CD4-positive, alpha-beta T cell treated with Interleukin-17A for 1 hour (primary cell): ENCODE measurements around the gene DUSP28.

Experiments
- DNase-seq: peaks from one replicate; pipeline ENCODE4 v3.0.0-alpha.2; 2020

DUSP28 gene

GRCh38 chr2:240573516-240574385 lies 13.6 kb downstream of the DUSP28 start:
- no peak for DNase-seq

DNA sequence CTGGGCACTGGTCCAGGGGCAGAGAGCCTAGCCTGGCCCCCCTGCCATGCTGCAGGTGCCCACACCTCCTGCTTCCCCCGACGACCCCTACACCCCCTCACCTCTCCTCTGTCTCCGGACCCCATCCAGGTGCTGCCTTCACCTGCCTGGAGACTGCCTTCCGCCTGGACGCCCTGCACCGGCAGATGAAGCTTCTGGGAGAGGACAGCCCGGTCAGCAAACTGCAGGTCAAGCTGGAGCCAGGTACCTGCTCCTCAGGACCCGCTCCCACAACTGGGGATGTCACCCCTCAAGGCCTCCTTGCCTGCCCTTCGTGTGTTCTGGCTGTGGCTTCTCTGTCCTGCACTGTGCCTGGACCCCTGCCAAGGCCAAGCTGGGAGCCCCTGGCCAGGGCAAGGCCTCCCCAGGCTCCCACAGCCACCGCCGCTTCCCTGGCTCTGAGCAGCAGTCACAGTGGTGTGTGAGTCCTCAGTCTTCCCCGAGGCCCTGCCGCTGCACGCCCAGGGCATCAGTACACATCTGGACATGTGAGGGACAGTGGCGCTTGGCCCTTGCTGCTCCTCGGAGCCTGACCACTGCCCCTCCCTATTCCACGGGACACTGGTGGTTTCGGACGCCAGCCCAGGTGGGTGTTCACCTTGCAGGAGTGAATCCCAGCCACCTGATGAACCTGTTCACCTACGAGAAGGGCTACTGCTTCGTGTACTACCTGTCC lies 14.4 kb downstream of the DUSP28 start:
- DNase-seq: no peak

- no peak for DNase-seq
Measured at GRCh38 chr2:240575101-240575965, 15.2 kb downstream of the DUSP28 start.

DNA sequence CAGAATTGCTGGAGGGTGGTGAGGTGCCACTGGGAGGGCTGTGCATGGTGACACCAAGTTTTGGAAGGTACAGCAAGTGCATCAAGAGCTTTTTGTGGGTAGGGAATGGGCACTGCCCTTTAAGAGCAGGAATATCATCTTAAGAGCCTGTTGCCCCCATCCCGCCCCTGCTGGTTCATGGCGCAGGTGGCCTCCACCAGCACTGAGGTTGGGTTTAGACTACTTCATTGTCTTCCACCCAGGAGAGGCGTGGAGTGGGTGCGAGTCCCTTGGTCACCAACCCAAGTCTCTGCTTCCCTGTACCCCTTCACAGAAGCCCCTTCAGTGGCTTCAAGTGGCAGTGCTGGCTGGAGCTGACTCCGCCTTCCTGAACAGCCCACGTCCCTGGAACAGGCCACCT lies 15.9 kb downstream of the DUSP28 start:
- no peak for DNase-seq

DNA sequence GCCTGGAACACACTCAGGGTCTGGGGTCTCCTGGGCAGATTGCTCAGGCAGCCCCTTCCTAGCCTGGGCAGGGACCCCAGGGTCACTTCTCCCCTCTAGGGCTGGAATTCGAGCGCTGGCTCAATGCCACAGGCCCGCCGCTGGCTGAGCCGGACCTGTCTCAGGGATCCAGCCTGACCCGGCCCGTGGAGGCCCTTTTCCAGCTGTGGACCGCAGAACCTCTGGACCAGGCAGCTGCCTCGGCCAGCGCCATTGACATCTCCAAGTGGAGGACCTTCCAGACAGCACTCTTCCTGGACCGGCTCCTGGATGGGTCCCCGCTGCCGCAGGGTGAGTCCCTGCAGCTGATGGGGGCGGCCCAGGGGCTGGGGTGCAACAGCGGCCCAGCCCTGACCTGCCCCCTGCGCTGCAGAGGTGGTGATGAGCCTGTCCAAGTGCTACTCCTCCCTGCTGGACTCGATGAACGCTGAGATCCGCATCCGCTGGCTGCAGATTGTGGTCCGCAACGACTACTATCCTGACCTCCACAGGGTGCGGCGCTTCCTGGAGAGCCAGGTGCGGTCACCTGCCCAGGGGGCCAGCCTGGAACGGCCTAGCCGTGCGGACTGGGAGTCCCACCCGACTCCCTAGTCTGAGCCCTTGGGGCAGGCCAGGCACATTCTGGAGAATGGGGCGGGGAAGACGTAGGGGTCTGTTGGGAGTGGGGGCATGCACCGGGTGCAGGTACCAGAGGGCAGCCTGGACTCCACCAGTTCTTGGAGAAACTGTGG lies 16.5 kb downstream of the DUSP28 start:
- DNase-seq: no peak

DNA sequence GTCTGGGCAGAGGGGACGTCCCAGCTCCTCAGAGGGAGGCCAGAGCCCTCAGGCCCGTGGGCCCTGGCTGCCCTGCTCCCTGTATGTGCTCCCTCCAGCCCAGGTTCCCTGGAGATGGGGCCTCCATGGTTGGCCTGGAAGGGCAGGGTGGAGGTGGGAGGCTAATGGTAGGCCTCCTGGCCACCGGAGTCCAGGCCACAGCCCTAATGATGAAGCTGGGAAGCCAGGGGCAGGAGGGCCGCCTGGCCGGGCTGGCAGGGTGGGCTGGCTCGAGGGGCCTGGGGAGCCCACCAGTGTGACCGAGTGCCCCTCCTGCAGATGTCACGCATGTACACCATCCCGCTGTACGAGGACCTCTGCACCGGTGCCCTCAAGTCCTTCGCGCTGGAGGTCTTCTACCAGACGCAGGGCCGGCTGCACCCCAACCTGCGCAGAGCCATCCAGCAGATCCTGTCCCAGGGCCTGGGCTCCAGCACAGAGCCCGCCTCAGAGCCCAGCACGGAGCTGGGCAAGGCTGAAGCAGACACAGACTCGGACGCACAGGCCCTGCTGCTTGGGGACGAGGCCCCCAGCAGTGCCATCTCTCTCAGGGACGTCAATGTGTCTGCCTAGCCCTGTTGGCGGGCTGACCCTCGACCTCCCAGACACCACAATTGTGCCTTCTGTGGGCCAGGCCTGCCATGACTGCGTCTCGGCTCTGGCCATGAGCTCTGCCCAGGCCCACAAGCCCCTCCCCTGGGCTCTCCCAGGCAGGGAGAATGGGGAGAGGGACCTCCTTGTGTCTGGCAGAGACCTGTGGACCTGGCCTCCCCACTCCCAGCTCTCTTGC lies 17.3 kb downstream of the DUSP28 start:
- DNase-seq: no peak

DNA sequence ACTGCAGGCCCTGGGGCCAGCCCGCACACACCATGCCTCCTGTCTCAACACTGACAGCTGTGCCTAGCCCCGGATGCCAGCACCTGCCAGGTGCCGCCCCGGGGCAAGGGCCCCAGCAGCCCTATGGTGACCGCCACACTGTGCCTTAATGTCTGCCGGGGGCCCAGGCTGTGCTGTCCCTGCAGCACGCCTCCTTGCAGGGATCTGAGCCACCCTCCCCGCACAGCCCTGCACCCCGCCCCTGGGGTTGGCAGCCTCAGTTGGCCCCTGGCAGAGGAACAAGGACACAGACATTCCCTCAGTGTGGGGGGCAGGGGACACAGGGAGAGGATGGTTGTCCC lies 17.9 kb downstream of the DUSP28 start:
- no peak for DNase-seq

DNA sequence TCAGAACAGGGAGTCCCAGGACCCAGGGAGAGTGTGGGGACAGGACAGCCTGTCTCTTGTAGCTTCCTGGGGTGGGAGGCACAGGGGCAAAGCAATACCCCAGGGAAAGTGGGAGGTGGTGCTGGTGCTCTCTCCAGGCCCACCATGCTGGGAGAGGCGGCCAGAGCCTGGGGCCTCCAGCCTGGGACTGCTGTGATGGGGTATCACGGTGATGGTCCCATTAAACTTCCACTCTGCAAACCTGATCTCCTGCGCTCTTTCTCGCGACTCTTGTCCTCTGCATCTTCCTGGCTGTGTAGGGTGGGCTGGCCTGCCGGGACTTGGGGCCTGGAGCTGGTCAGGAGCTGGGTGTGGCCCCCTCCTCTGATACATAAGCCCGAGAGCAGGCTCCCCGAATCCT lies 18.3 kb downstream of the DUSP28 start:
- DNase-seq: no peak

DNA sequence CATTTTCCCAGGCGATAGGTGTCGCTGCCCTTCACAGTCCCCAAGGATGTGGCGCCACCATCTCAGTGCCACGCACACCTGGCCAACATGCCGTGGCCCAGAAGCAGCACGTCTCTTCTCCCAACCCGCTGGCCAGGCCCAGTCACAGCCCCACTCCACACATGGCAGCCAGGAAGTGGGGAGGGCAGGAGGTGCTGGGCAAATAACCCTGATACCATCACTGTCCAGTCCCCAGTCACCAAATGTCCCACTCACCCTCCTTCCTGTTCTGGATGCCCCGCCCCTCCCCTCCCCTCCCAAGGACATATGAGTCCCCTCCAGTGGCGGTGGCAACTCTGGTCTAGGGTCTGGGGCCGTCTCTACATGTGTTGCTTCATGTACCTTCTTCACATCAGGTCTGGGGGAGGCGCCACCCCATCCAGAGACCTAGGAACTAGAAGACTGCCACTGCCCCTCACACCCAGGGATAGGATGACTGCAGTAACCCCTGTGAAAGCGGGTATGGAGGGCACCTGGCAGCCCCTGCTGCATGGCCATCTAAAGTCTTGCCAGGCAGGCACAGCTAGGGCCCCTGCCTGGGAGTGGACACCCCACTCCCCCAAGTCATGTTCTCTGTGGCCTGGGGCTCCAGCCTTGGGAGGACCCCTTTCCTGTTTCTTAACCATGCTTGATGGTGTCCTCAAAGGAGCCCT lies 19.1 kb downstream of the DUSP28 start:
- no peak for DNase-seq

GRCh38 chr2:240579771-240580614 lies 19.8 kb downstream of the DUSP28 start:
- peak; percentile 86 for DNase-seq

DNA sequence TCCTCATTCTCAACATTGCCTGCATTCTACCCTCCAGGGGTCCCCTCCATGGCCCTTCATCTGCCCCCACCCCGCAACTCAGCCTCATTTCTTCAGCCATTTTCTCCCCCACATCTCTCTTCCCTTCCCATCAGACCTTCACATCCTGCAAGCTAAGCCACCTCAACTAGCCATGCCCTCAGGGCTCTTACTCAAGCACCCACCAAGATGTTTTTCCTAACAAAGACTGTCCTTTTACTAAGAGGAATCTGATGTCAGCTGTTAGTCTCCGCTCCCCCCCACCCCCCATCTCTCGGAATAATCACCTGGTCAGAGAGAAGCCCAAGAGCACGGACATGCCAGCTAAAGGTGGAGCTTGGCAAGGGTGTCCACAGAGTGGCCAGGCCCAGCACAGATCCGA lies 21.7 kb downstream of the DUSP28 start:
- no peak for DNase-seq

DNA sequence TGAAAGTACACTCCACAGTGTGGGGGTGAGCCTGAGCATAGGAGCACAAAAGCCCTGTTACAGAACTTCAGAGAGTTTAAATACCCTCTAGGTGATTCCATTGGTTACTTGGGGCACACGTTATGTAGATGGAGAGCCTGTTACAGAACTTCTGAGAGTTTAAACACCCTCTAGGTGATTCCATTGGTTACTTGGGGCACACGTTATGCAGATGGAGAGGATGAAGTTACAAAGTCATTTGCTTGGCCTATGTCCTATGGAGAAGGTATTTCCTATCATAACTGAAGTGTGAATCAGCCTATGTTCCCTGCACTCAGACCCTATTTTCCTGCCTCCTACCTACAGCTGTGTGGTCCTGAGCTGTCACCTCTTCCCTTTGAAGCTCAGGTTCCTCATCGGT lies 22.6 kb downstream of the DUSP28 start:
- no peak for DNase-seq

DNA sequence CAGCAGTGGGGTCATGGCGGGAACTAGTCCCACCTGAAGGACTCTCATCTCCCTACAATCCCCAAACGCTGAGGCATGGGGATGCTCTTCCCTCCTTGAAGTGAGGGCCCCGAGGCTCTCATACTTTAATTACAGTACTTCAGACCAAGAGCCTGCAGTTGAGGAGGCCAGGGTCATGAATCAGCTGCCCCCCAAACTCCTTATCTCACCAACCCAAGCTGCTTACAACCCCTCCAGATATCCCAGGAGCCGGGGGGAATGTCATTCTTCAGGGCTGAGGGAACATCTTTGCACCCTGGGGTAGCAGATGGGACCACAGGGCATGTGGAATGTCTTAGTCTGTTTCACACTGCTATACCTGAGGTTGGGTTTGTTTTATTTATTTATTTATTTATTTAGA lies 23.6 kb downstream of the DUSP28 start:
- no peak for DNase-seq

GRCh38 chr2:240584486-240585031 lies 24.4 kb downstream of the DUSP28 start:
- no peak for DNase-seq

GRCh38 chr2:240585101-240585500 lies 24.9 kb downstream of the DUSP28 start:
- no peak for DNase-seq

GRCh38 chr2:240585681-240586197 lies 25.6 kb downstream of the DUSP28 start:
- DNase-seq: no peak

DNA sequence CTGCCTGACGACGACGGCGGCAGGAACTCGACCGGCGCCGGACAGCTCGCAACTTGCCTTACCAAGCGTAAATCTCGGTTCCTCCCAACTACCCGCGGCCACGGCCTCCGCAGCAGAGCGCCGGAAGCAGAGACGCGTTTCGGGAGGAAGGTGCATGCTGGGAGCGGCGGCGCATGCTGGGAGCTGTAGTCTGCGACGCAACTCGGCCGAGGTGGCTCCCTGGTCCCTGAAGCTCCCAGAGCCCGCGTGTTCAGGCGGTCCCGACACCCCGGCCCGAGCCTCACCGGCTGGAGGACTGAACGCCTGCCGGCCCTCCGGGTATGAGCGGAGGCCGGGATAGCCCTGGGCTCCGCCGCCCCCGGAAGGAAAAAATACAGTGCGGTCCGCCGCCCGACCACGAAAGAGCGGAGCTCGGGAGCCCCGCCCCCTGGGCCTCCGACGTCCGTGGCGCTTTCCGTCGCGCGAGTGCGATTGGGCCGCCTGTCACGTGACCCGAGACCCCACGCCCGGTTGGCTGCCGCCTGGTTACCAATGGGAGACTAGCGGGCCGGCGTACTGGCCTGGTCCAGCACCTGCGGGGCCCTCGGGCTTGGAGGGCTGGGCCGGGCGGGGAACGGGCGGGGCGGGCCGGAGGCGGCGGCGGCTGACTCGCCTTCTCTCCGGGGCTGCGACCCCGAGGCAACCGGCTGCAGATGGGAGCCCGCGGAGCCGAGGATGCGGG lies 26.2 kb downstream of the DUSP28 start, which contains the start of gene CAPN10:
Gene CAPN10, plus strand, starts transcription at position 537 of the 721 bp plus-strand sequence. Its CDS starts 178 bp downstream, at position 715.
- DNase-seq: peak; percentile 96

GRCh38 chr2:240586919-240587800 lies 27.0 kb downstream of the DUSP28 start:
- DNase-seq: peak; percentile 59
